ENCODE measurements around the gene FKBP8.

- no peak for TF ChIP-seq CTCF (IDR thresholded peaks at IDR 0.05)
- TF ChIP-seq POLR2A (IDR thresholded peaks at IDR 0.05), result no peak
Observed at GRCh38 chr19:18508585-18508984, 34.8 kb downstream of the FKBP8 start.

Data from lower leg skin (tissue), 3 donors.